Measurements from ENCODE around the gene PPP2R5C.
"Not testable (repeated sequence)": the region's sequence is repeated elsewhere in the genome, so short reads cannot be mapped to it uniquely, and the experiment has no call there.

The PPP2R5C gene

DNA sequence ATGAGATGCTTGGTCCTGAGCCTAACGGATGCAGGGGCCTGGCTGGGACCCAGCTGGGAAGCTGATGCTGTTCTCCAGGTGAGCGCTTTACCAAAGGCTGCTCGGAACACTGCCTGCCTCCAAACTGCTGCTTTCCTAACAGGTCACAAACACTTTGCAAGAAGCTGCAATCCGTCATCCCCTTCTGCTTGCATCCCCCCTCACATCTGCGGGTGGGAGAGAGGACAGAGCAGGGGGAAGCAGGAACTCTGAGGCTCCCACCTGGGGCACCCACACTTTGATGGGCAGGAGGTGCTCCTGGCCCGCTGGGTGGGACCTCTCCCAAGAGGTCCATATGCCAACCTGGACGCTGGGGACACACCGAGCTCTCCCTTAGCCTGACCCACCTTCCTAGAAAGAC, 24.9 kb upstream of the PPP2R5C start:
- peaks cover 4% of the 10 kb centered on the region for H3K4me1 ChIP-seq (ENCODE audit: control insufficient read depth, insufficient read depth, low read length, poor library complexity, severe bottlenecking)
- H3K27ac ChIP-seq (ENCODE audit: low read depth, low read length, severe bottlenecking) = no peak overlapping the region
- H3K9me3 ChIP-seq (ENCODE audit: control insufficient read depth, low read length) = peaks cover 19% of the 10 kb centered on the region
- H3K36me3 ChIP-seq (ENCODE audit: control insufficient read depth, insufficient read depth, low read length) = no peaks in the 10 kb centered on the region
- WGBS, 2 experiments (ENCODE audit: insufficient coverage in 2 of 2) = 78 to 96% methylated on average over 6 to 8 of the region's 8 CpGs
- no peak overlapping the region for H3K4me3 ChIP-seq (ENCODE audit: extremely low read depth, insufficient read depth, low read length, poor library complexity, severe bottlenecking)

DNA sequence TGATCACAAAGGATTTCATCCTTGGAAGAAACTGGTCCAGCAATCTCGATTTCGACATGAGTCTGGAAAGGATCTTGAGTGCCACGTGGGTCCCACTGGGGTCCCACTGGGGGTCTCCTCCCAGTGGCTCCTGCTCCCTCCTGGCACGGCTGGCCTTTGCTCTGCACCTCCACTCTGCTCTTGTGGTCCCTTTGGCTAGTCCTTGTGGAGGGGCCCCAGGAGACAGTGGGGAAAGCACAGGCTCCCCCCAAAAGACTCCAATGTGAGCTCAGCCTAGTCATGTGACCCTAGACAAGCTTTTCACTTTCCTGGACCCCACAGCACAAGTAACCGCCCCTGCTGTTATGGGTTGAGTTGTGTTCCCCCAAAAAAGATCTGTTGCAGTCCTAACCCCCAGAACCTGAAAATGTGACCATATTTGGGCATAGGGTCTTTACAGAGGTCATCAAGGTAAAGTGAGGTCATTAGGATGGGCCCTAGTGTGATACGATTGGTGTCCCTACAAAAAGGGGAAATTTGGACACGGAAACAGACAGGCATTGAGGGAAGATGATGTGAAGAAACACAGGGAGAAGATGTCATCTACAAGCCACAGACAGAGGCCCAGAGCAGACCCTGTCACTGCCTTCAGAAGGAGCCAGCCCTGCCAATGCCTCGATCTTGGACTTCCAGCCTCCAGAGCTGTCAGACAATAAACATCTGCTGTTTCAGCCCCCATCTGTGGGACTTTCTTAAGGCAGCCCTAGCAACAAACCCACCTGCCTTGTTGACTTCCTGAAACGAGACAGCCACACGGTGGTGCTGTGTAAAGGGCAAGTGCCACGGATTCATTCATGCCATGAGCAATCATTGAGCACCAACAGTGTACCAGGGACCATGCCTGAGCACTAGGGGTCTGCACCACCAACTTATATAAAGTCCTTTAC, 23.8 kb upstream of the PPP2R5C start:
- no peaks in the 10 kb centered on the region for H3K4me1 ChIP-seq (ENCODE audit: control insufficient read depth, insufficient read depth, low read length, poor library complexity, severe bottlenecking)
- WGBS, 2 experiments (ENCODE audit: insufficient coverage in 2 of 2) = 88 to 89% methylated on average over 6 to 11 of the region's 11 CpGs

DNA sequence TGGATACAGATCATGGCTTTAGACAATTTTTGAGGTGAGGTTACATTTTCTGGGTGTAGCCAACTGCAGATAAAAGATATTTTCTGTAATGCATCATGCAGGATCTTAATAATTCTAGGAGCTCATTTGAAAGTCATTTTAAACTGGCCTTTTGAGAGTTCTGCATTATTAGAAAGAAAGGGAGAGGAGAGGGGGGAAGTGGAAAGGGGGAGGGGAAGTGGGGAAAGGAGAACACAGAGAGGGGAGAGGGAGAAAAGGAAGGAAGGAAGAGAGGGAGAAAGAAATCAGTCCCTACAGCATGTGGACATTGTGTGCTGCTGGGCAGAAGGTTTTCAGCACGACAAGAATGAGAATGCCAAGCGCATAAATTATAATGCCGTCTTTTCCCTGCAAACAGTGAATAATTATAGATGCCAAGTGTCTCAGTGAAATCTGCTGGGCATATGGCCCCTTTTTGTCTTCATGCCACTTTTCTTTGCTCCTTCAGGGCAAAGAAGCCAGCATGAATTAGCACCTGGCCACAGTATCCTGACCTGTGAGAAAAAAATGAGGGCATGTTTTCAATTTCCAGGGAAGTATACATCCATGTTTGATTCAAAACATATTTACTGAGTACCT, 22.7 kb upstream of the PPP2R5C start:
- Histone ChIP-seq H3K4me3 (ENCODE audit: extremely low read depth, insufficient read depth, low read length, poor library complexity, severe bottlenecking) (no peak overlapping the region), H3K9me3 (ENCODE audit: control insufficient read depth, low read length) (peaks cover 19% of the 10 kb centered on the region), H3K4me1 (ENCODE audit: control insufficient read depth, insufficient read depth, low read length, poor library complexity, severe bottlenecking) (no peaks in the 10 kb centered on the region), H3K27ac (ENCODE audit: low read depth, low read length, severe bottlenecking) (no peak overlapping the region), H3K36me3 (ENCODE audit: control insufficient read depth, insufficient read depth, low read length) (no peaks in the 10 kb centered on the region)
- WGBS, 2 experiments (ENCODE audit: insufficient coverage in 2 of 2) = 96 to 97% methylated on average over 3 of the region's 3 CpGs

More for the DNA sequence above, 23.8 kb upstream of the PPP2R5C start:
- H3K36me3 ChIP-seq (ENCODE audit: control insufficient read depth, insufficient read depth, low read length) = no peaks in the 10 kb centered on the region
- H3K9me3 ChIP-seq (ENCODE audit: control insufficient read depth, low read length) = peaks cover 19% of the 10 kb centered on the region
- no peak overlapping the region for H3K4me3 ChIP-seq (ENCODE audit: extremely low read depth, insufficient read depth, low read length, poor library complexity, severe bottlenecking)
- H3K27ac ChIP-seq (ENCODE audit: low read depth, low read length, severe bottlenecking) = no peak overlapping the region

GRCh38 chr14:101739446-101740141, 21.9 kb upstream of the PPP2R5C start:
- H3K4me1 ChIP-seq (ENCODE audit: control insufficient read depth, insufficient read depth, low read length, poor library complexity, severe bottlenecking) = no peaks in the 10 kb centered on the region
- WGBS, 2 experiments (ENCODE audit: insufficient coverage in 2 of 2) = 95% methylated on average over 6 to 7 of the region's 8 CpGs
- H3K4me3 ChIP-seq (ENCODE audit: extremely low read depth, insufficient read depth, low read length, poor library complexity, severe bottlenecking) = no peak overlapping the region
- no peaks in the 10 kb centered on the region for H3K36me3 ChIP-seq (ENCODE audit: control insufficient read depth, insufficient read depth, low read length)
- peaks cover 19% of the 10 kb centered on the region for H3K9me3 ChIP-seq (ENCODE audit: control insufficient read depth, low read length)
- H3K27ac ChIP-seq (ENCODE audit: low read depth, low read length, severe bottlenecking) = no peak overlapping the region

DNA sequence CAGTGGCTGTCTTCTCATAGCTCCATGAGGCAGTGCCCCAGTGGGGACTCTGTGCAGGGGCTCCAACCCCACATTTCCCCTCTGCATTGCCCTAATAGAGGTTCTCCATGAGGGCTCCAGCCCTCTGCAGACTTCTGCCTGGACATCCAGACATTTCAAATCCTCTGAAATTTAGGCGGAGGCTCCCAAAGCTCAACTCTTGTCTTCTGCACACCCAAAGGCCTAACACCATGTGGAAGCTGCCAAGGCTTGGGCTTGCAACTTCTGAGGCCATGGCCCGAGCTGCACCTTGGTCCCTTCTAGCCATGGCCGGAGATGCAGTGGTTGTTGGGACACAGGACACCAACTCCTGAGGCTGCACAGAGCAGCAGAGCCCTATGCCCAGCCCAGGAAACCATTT, 20.5 kb upstream of the PPP2R5C start:
- no peak overlapping the region for H3K4me3 ChIP-seq (ENCODE audit: extremely low read depth, insufficient read depth, low read length, poor library complexity, severe bottlenecking)
- WGBS, 2 experiments (ENCODE audit: insufficient coverage in 2 of 2) = 86 to 94% methylated on average over 3 of the region's 3 CpGs
- H3K9me3 ChIP-seq (ENCODE audit: control insufficient read depth, low read length) = peaks cover 19% of the 10 kb centered on the region
- no peak overlapping the region for H3K27ac ChIP-seq (ENCODE audit: low read depth, low read length, severe bottlenecking)
- no peaks in the 10 kb centered on the region for H3K36me3 ChIP-seq (ENCODE audit: control insufficient read depth, insufficient read depth, low read length)
- H3K4me1 ChIP-seq (ENCODE audit: control insufficient read depth, insufficient read depth, low read length, poor library complexity, severe bottlenecking) = no peaks in the 10 kb centered on the region

DNA sequence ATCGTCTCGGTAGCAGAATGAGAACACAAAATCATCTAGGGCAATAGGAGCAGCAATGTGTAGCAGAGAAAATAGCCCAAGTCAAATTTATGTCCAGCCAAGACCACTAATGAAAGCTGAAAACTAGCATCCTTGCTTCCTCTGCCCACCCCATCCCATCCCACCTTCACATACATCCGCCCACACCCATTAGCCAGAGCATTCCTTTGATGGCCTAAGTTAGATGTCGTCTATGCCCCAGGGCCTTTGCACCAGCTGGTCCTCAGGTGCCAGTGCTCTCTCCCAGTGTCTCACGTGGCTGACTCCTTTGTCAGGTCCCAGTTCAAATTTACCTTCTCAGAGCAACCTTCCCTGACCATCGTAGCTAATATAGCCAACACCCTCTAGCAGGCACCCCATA, 17.8 kb upstream of the PPP2R5C start:
- Histone ChIP-seq H3K9me3 (ENCODE audit: control insufficient read depth, low read length) (peaks cover 19% of the 10 kb centered on the region), H3K36me3 (ENCODE audit: control insufficient read depth, insufficient read depth, low read length) (no peaks in the 10 kb centered on the region), H3K4me3 (ENCODE audit: extremely low read depth, insufficient read depth, low read length, poor library complexity, severe bottlenecking) (no peak overlapping the region), H3K4me1 (ENCODE audit: control insufficient read depth, insufficient read depth, low read length, poor library complexity, severe bottlenecking) (no peaks in the 10 kb centered on the region), H3K27ac (ENCODE audit: low read depth, low read length, severe bottlenecking) (no peak overlapping the region)
- WGBS, 2 experiments (ENCODE audit: insufficient coverage in 2 of 2) = 87 to 89% methylated on average over 6 of the region's 6 CpGs

- not testable (repeated sequence) for H3K36me3 ChIP-seq (ENCODE audit: control insufficient read depth, insufficient read depth, low read length); H3K4me1 ChIP-seq (ENCODE audit: control insufficient read depth, insufficient read depth, low read length, poor library complexity, severe bottlenecking); H3K27ac ChIP-seq (ENCODE audit: low read depth, low read length, severe bottlenecking); H3K4me3 ChIP-seq (ENCODE audit: extremely low read depth, insufficient read depth, low read length, poor library complexity, severe bottlenecking)
- H3K9me3 ChIP-seq (ENCODE audit: control insufficient read depth, low read length) = peaks cover 18% of the 10 kb centered on the region
- 86 to 100% methylated on average over 1 to 2 of the region's 6 CpGs for WGBS, 2 experiments (ENCODE audit: insufficient coverage in 2 of 2)
Observed at GRCh38 chr14:101744382-101744781, 17.1 kb upstream of the PPP2R5C start.

GRCh38 chr14:101749756-101750155, 11.8 kb upstream of the PPP2R5C start:
- not testable (repeated sequence) for H3K4me1 ChIP-seq (ENCODE audit: control insufficient read depth, insufficient read depth, low read length, poor library complexity, severe bottlenecking); H3K36me3 ChIP-seq (ENCODE audit: control insufficient read depth, insufficient read depth, low read length); H3K4me3 ChIP-seq (ENCODE audit: extremely low read depth, insufficient read depth, low read length, poor library complexity, severe bottlenecking); H3K9me3 ChIP-seq (ENCODE audit: control insufficient read depth, low read length); H3K27ac ChIP-seq (ENCODE audit: low read depth, low read length, severe bottlenecking)
- WGBS, 2 experiments (ENCODE audit: insufficient coverage in 2 of 2) = 72 to 88% methylated on average over 5 of the region's 5 CpGs

DNA sequence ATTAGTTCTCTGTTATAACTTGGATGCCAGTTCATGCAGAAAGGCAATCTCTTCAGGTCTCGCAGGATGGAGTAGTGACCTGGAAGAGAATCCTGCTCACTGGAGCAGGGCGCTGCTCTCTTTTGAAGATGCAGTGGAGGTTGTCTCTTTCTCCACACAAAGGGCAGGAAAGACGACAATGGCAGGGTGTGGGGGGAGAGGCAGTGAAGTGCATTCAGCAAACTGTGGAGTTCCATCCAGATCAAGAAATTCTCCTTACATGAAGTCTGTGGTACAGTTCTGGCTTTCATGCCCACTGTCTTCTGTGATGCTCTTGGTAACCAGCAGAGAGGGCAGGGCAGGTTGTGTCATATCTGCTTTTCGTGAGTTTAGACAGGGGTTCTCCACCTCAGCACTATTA, 6.6 kb upstream of the PPP2R5C start:
- H3K4me1 ChIP-seq (ENCODE audit: control insufficient read depth, insufficient read depth, low read length, poor library complexity, severe bottlenecking) = no peaks in the 10 kb centered on the region
- 83 to 100% methylated on average over 2 of the region's 4 CpGs for WGBS, 2 experiments (ENCODE audit: insufficient coverage in 2 of 2)
- H3K36me3 ChIP-seq (ENCODE audit: control insufficient read depth, insufficient read depth, low read length) = no peaks in the 10 kb centered on the region
- H3K4me3 ChIP-seq (ENCODE audit: extremely low read depth, insufficient read depth, low read length, poor library complexity, severe bottlenecking) = no peak overlapping the region
- no peaks in the 10 kb centered on the region for H3K9me3 ChIP-seq (ENCODE audit: control insufficient read depth, low read length)
- H3K27ac ChIP-seq (ENCODE audit: low read depth, low read length, severe bottlenecking) = no peak overlapping the region

DNA sequence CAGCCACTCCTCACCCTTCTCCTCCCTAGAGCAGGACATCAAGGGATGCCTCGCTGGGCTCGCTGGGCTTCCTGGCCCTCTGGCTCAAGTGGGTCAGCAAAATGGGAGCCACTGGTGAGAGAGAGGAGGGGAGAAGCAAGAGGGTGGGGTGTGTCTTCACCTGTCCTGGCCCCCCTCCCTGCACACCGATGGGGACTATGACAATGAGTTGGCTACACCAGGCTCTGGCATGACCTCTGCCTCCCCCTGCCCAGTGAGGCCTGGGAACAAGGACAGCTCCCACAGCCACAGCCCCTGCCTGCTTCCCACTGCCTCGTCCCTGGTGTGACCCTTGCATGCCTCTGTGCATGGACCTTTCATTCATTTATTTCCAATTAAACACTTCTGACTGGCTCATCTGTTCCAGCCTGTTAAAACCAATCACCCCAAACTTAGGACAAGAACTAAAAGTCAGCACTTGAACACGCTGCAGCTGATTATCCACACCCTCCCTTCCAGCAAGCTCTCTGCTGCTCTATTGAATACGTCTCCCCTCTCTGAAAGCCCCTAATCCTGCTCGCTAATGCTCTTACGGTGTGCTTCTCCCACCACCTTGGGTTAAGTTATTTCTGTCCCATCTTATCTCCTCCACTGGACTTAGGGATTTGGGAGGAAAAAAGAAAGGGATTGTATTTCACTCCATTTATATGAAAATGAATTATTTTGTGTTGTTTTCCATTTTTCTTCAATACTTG, 5.8 kb upstream of the PPP2R5C start:
- no peak overlapping the region for H3K4me3 ChIP-seq (ENCODE audit: extremely low read depth, insufficient read depth, low read length, poor library complexity, severe bottlenecking)
- H3K36me3 ChIP-seq (ENCODE audit: control insufficient read depth, insufficient read depth, low read length) = no peaks in the 10 kb centered on the region
- 83 to 97% methylated on average over 3 to 5 of the region's 8 CpGs for WGBS, 2 experiments (ENCODE audit: insufficient coverage in 2 of 2)
- H3K9me3 ChIP-seq (ENCODE audit: control insufficient read depth, low read length) = no peaks in the 10 kb centered on the region
- no peaks in the 10 kb centered on the region for H3K4me1 ChIP-seq (ENCODE audit: control insufficient read depth, insufficient read depth, low read length, poor library complexity, severe bottlenecking)
- H3K27ac ChIP-seq (ENCODE audit: low read depth, low read length, severe bottlenecking) = no peak overlapping the region
